Keratinocyte (primary cell): ENCODE data around the gene OR56B4. TPM values are rescaled to one million over a fixed set of nuclear protein-coding genes. Genes with fewer than 3 reads are reported as not detected.

ENCODE experiments used
- DNase-seq: peaks from one replicate; pipeline ENCODE4 v3.0.0-alpha.2; 2011; ENCODE audit warnings: low read depth, missing footprints, low spot score
- FAIRE-seq: peaks from 2 replicates; lab custom pipeline; 2011; peaks lifted over from hg19 to GRCh38; lab: Jason Lieb, UNC
- H2AFZ ChIP-seq: 2 replicates; pipeline ENCODE4 v1.6.0; 2012; ENCODE audit warnings: low read length, control low read depth, inconsistent platforms; ENCODE audit not compliant: control insufficient read depth
- H3K27ac ChIP-seq: 2 replicates; pipeline ENCODE4 v1.5.1; 2011; ENCODE audit warnings: low read length; ENCODE audit not compliant: control insufficient read depth, insufficient read depth
- H3K27me3 ChIP-seq: 3 replicates; pipeline ENCODE4 v1.6.0; 2011; ENCODE audit warnings: low read length; ENCODE audit not compliant: control insufficient read depth, insufficient read depth; ENCODE audit errors: extremely low read depth
- H3K36me3 ChIP-seq, 2 experiments: 2 replicates in 1 of 2; 3 replicates in 1 of 2; pipeline ENCODE4 v1.5.1; 2011; ENCODE audit warnings: low read length in 2 of 2, mild to moderate bottlenecking in 1 of 2; ENCODE audit not compliant: control insufficient read depth in 2 of 2, insufficient read depth in 2 of 2; ENCODE audit errors: extremely low read depth in 1 of 2
- H3K4me1 ChIP-seq: 3 replicates; pipeline ENCODE4 v1.5.1; 2011; ENCODE audit warnings: low read length; ENCODE audit not compliant: control insufficient read depth, insufficient read depth; ENCODE audit errors: extremely low read depth
- H3K4me2 ChIP-seq: 3 replicates; pipeline ENCODE4 v1.6.0; 2011; ENCODE audit warnings: low read depth, low read length; ENCODE audit not compliant: control insufficient read depth, insufficient read depth; ENCODE audit errors: extremely low read depth
- H3K4me3 ChIP-seq, 3 experiments: fragments of 200-600 bp in 1 of 3; sonication (generic) in 1 of 3; 2 replicates in 2 of 3; 3 replicates in 1 of 3; pipeline ENCODE4 v1.5.1; 2011 to 2016; ENCODE audit warnings: low read length in 3 of 3, mild to moderate bottlenecking in 3 of 3, control low read depth in 2 of 3, inconsistent platforms in 1 of 3, low read depth in 1 of 3, mixed read lengths in 1 of 3, mixed run types in 1 of 3, moderate library complexity in 1 of 3; ENCODE audit not compliant: control insufficient read depth in 2 of 3, insufficient read depth in 2 of 3; ENCODE audit errors: extremely low read depth in 1 of 3
- H3K79me2 ChIP-seq: 2 replicates; pipeline ENCODE4 v1.6.0; 2012; ENCODE audit warnings: low read length; ENCODE audit not compliant: control insufficient read depth, insufficient read depth
- H3K9ac ChIP-seq: 3 replicates; pipeline ENCODE4 v1.6.0; 2011; ENCODE audit warnings: low read length; ENCODE audit not compliant: control insufficient read depth, insufficient read depth; ENCODE audit errors: extremely low read depth
- H3K9me1 ChIP-seq: 3 replicates; pipeline ENCODE4 v1.6.0; 2011; ENCODE audit warnings: low read length; ENCODE audit not compliant: control insufficient read depth, insufficient read depth; ENCODE audit errors: extremely low read depth
- H3K9me3 ChIP-seq: 2 replicates; pipeline ENCODE4 v1.5.1; 2012; ENCODE audit warnings: low read depth, low read length; ENCODE audit not compliant: control insufficient read depth
- H4K20me1 ChIP-seq: 3 replicates; pipeline ENCODE4 v1.6.0; 2011; ENCODE audit warnings: low read length; ENCODE audit not compliant: control insufficient read depth, insufficient read depth; ENCODE audit errors: extremely low read depth
- CTCF ChIP-seq, 3 experiments: IDR thresholded peaks in 1 of 3; conservative IDR thresholded peaks in 1 of 3; optimal IDR thresholded peaks in 1 of 3; 2 replicates in 2 of 3; 3 replicates in 1 of 3; pipeline versions ENCODE3 to v1.5.1; 2011; ENCODE audit warnings: low read length in 3 of 3, mild to moderate bottlenecking in 3 of 3, moderate library complexity in 2 of 3, control low read depth in 1 of 3, inconsistent platforms in 1 of 3; ENCODE audit not compliant: insufficient read depth in 2 of 3; ENCODE audit errors: extremely low read depth in 1 of 3
- EZH2 ChIP-seq: IDR thresholded peaks from one replicate; pipeline ENCODE4 v1.6.1; 2012; ENCODE audit warnings: inconsistent platforms, mild to moderate bottlenecking, low read length, moderate library complexity
- dilution Hi-C: fragments of 300-500 bp; cut with MboI; formaldehyde crosslinking; loops from one replicate; pipeline ENCODE4 v1.7.0; 2020; ENCODE audit warnings: low sequenced_read_pairs; ENCODE audit not compliant: extremely low pct_ligation_motif_present
- polyA plus RNA-seq, 5 experiments: library from polyadenylated mRNA; depleted of rRNA in 3 of 5; stranded (reverse) in 3 of 5; stranded (forward) in 1 of 5; unstranded in 1 of 5; fragments of >200 nt; gene quantifications; 1 replicate in 1 of 5; 2 replicates in 3 of 5; 3 replicates in 1 of 5; pipeline versions ENCODE4 v1.2.1 to v1.2.3, GENCODE V29; 2011 to 2012; ENCODE audit warnings: missing spikeins in 2 of 5, low read depth in 1 of 5, low replicate concordance in 1 of 5

Gene OR56B4
- polyA plus RNA-seq, 1 donor (not counting 4 experiments of a cell fraction or from before 2014, with no cell fraction given), result not detected

- FAIRE-seq (no peak), DNase-seq (no peak)
- Histone ChIP-seq H3K9ac (no peak overlapping the region), H3K4me2 (no peak overlapping the region), H3K27ac (no peak overlapping the region), H3K4me3 (no peak overlapping the region), H3K36me3 (no peaks in the 10 kb centered on the region), H3K79me2 (no peaks in the 10 kb centered on the region), H3K27me3 (no peaks in the 10 kb centered on the region), H4K20me1 (no peaks in the 10 kb centered on the region), H3K4me1 (no peaks in the 10 kb centered on the region), H2AFZ (no peak overlapping the region), H3K9me3 (no peaks in the 10 kb centered on the region), H3K9me1 (no peaks in the 10 kb centered on the region)
- TF ChIP-seq CTCF (optimal IDR thresholded peaks at IDR 0.05 in 1 of 3, IDR thresholded peaks at IDR 0.05 in 1 of 3, conservative IDR thresholded peaks at IDR 0.05 in 1 of 3; ENCODE audit: extremely low read depth in 1 of 3, insufficient read depth in 2 of 3, low read length in 3 of 3) (no peak), EZH2 (no peak)
- dilution Hi-C loops, result no loop called here
Observed at GRCh38 chr11:6110011-6110410, 2.5 kb downstream of the OR56B4 start.

- TF ChIP-seq CTCF (optimal IDR thresholded peaks at IDR 0.05 in 1 of 3, IDR thresholded peaks at IDR 0.05 in 1 of 3, conservative IDR thresholded peaks at IDR 0.05 in 1 of 3; ENCODE audit: extremely low read depth in 1 of 3, insufficient read depth in 2 of 3, low read length in 3 of 3) (no peak), EZH2 (no peak)
- no peak overlapping the region for H3K4me2 ChIP-seq
- no peak for DNase-seq
- H3K36me3 ChIP-seq, result no peaks in the 10 kb centered on the region
- H3K27ac ChIP-seq, result no peak overlapping the region
- H3K9me1 ChIP-seq, result no peaks in the 10 kb centered on the region
- no peak overlapping the region for H2AFZ ChIP-seq
- dilution Hi-C loops, result no loop called here
- no peaks in the 10 kb centered on the region for H3K79me2 ChIP-seq
- no peak overlapping the region for H3K9ac ChIP-seq
- H4K20me1 ChIP-seq, result no peaks in the 10 kb centered on the region
- H3K4me1 ChIP-seq, result no peaks in the 10 kb centered on the region
- no peaks in the 10 kb centered on the region for H3K9me3 ChIP-seq
- no peaks in the 10 kb centered on the region for H3K27me3 ChIP-seq
- FAIRE-seq, result no peak
- H3K4me3 ChIP-seq, result no peak overlapping the region
Observed at GRCh38 chr11:6111673-6112072, 4.2 kb downstream of the OR56B4 start.
